ENCODE data around the gene PODNL1.

PODNL1 gene

GRCh38 chr19:13965926-13966683, 27.9 kb upstream of the PODNL1 start:
- FAIRE-seq: no peak
- TF ChIP-seq TAF1 (IDR thresholded peaks at IDR 0.05; ENCODE audit: low read depth, low read length): no peak
- TF ChIP-seq POU2F2 (IDR thresholded peaks at IDR 0.05; ENCODE audit: low read depth, low read length): no peak
- no peak for TF ChIP-seq POLR2AphosphoS5 (IDR thresholded peaks at IDR 0.05; ENCODE audit: low read depth, low read length)
- no peak for TF ChIP-seq SPI1 (IDR thresholded peaks at IDR 0.05; ENCODE audit: low read depth, low read length)
- TF ChIP-seq POLR2A (IDR thresholded peaks at IDR 0.05; ENCODE audit: low read depth, low read length): no peak
- no peak for TF ChIP-seq PAX5 (IDR thresholded peaks at IDR 0.05; ENCODE audit: insufficient read depth, low read length, severe bottlenecking)
- no peak for DNase-seq (ENCODE audit: insufficient read length, low spot score)

- no peak for TF ChIP-seq PAX5 (IDR thresholded peaks at IDR 0.05; ENCODE audit: insufficient read depth, low read length, severe bottlenecking)
- TF ChIP-seq SPI1 (IDR thresholded peaks at IDR 0.05; ENCODE audit: low read depth, low read length): no peak
- no peak for TF ChIP-seq POLR2A (IDR thresholded peaks at IDR 0.05; ENCODE audit: low read depth, low read length)
- no peak for TF ChIP-seq POU2F2 (IDR thresholded peaks at IDR 0.05; ENCODE audit: low read depth, low read length)
- no peak for TF ChIP-seq TAF1 (IDR thresholded peaks at IDR 0.05; ENCODE audit: low read depth, low read length)
- TF ChIP-seq POLR2AphosphoS5 (IDR thresholded peaks at IDR 0.05; ENCODE audit: low read depth, low read length): no peak
- FAIRE-seq (no peak), DNase-seq (ENCODE audit: insufficient read length, low spot score) (no peak)
Observed at GRCh38 chr19:13965377-13965896, 27.2 kb upstream of the PODNL1 start.

- TF ChIP-seq TAF1 (IDR thresholded peaks at IDR 0.05; ENCODE audit: low read depth, low read length) (no peak), POLR2A (IDR thresholded peaks at IDR 0.05; ENCODE audit: low read depth, low read length) (no peak), POU2F2 (IDR thresholded peaks at IDR 0.05; ENCODE audit: low read depth, low read length) (no peak), PAX5 (IDR thresholded peaks at IDR 0.05; ENCODE audit: insufficient read depth, low read length, severe bottlenecking) (no peak), POLR2AphosphoS5 (IDR thresholded peaks at IDR 0.05; ENCODE audit: low read depth, low read length) (no peak), SPI1 (IDR thresholded peaks at IDR 0.05; ENCODE audit: low read depth, low read length) (no peak)
- FAIRE-seq (no peak), DNase-seq (ENCODE audit: insufficient read length, low spot score) (no peak)
Observed at GRCh38 chr19:13964776-13965175, 26.6 kb upstream of the PODNL1 start.

- DNase-seq (ENCODE audit: insufficient read length, low spot score): no peak
- TF ChIP-seq POLR2A (IDR thresholded peaks at IDR 0.05; ENCODE audit: low read depth, low read length): no peak
- TF ChIP-seq PAX5 (IDR thresholded peaks at IDR 0.05; ENCODE audit: insufficient read depth, low read length, severe bottlenecking): no peak
- TF ChIP-seq POU2F2 (IDR thresholded peaks at IDR 0.05; ENCODE audit: low read depth, low read length): no peak
- TF ChIP-seq POLR2AphosphoS5 (IDR thresholded peaks at IDR 0.05; ENCODE audit: low read depth, low read length): no peak
- TF ChIP-seq TAF1 (IDR thresholded peaks at IDR 0.05; ENCODE audit: low read depth, low read length): no peak
- no peak for TF ChIP-seq SPI1 (IDR thresholded peaks at IDR 0.05; ENCODE audit: low read depth, low read length)
- no peak for FAIRE-seq
Observed at GRCh38 chr19:13963603-13964105, 25.4 kb upstream of the PODNL1 start.

GRCh38 chr19:13962699-13963602, 24.7 kb upstream of the PODNL1 start:
- FAIRE-seq (no peak), DNase-seq (ENCODE audit: insufficient read length, low spot score) (no peak)
- TF ChIP-seq SPI1 (IDR thresholded peaks at IDR 0.05; ENCODE audit: low read depth, low read length) (no peak), POLR2AphosphoS5 (IDR thresholded peaks at IDR 0.05; ENCODE audit: low read depth, low read length) (no peak), TAF1 (IDR thresholded peaks at IDR 0.05; ENCODE audit: low read depth, low read length) (no peak), POU2F2 (IDR thresholded peaks at IDR 0.05; ENCODE audit: low read depth, low read length) (no peak), POLR2A (IDR thresholded peaks at IDR 0.05; ENCODE audit: low read depth, low read length) (no peak), PAX5 (IDR thresholded peaks at IDR 0.05; ENCODE audit: insufficient read depth, low read length, severe bottlenecking) (no peak)

GRCh38 chr19:13961826-13962698, 23.8 kb upstream of the PODNL1 start:
- FAIRE-seq: no peak
- no peak for DNase-seq (ENCODE audit: insufficient read length, low spot score)
- 0 out of 2 replicates have a peak, but pooled peaks have one; percentile 20 for TF ChIP-seq POLR2A (IDR thresholded peaks at IDR 0.05; ENCODE audit: low read depth, low read length)
- TF ChIP-seq PAX5 (IDR thresholded peaks at IDR 0.05; ENCODE audit: insufficient read depth, low read length, severe bottlenecking): no peak
- no peak for TF ChIP-seq SPI1 (IDR thresholded peaks at IDR 0.05; ENCODE audit: low read depth, low read length)

GRCh38 chr19:13960863-13961784, 22.9 kb upstream of the PODNL1 start:
- FAIRE-seq: no peak
- no peak for DNase-seq (ENCODE audit: insufficient read length, low spot score)
- TF ChIP-seq POLR2AphosphoS5 (IDR thresholded peaks at IDR 0.05; ENCODE audit: low read depth, low read length) (0 out of 2 replicates have a peak, but pooled peaks have one; percentile 30), SPI1 (IDR thresholded peaks at IDR 0.05; ENCODE audit: low read depth, low read length) (no peak)

All from GM12891 (cell line).